Subcutaneous abdominal adipose tissue (tissue), 5 donors: ENCODE measurements around the gene MAPK8IP2.

Source experiments
- H3K27ac ChIP-seq: one replicate; pipeline ENCODE4 v1.7.0; 2013; ENCODE audit warnings: low read depth, mild to moderate bottlenecking, inconsistent platforms, low read length, moderate library complexity
- H3K27me3 ChIP-seq, 5 donors: one replicate each; pipeline ENCODE4 v1.7.0; 2013; ENCODE audit warnings: low read length in 5 of 5, inconsistent platforms in 1 of 5; ENCODE audit not compliant: control insufficient read depth in 5 of 5, insufficient read depth in 4 of 5
- H3K36me3 ChIP-seq, 5 donors: one replicate each; pipeline ENCODE4 v1.7.0; 2013; ENCODE audit warnings: low read length in 5 of 5; ENCODE audit not compliant: control insufficient read depth in 5 of 5, insufficient read depth in 5 of 5
- H3K4me1 ChIP-seq, 5 donors: one replicate each; pipeline ENCODE4 v1.7.0; 2013; ENCODE audit warnings: low read length in 5 of 5, mild to moderate bottlenecking in 3 of 5, moderate library complexity in 1 of 5; ENCODE audit not compliant: control insufficient read depth in 5 of 5, insufficient read depth in 5 of 5
- H3K4me3 ChIP-seq, 5 donors: one replicate each; pipeline ENCODE4 v1.7.0; 2013; ENCODE audit warnings: low read length in 5 of 5, low read depth in 1 of 5
- H3K9ac ChIP-seq, 5 donors: one replicate each; pipeline ENCODE4 v1.7.0; 2013; ENCODE audit warnings: low read length in 5 of 5, mild to moderate bottlenecking in 4 of 5, moderate library complexity in 3 of 5
- H3K9me3 ChIP-seq, 5 donors: one replicate each; pipeline ENCODE4 v1.7.0; 2013; ENCODE audit warnings: low read length in 5 of 5; ENCODE audit not compliant: control insufficient read depth in 5 of 5
- donor health status: healthy.
- donor health status: healthy.
- donor health status: healthy.
- donor health status: healthy.
- donor health status: healthy.

The MAPK8IP2 gene

DNA sequence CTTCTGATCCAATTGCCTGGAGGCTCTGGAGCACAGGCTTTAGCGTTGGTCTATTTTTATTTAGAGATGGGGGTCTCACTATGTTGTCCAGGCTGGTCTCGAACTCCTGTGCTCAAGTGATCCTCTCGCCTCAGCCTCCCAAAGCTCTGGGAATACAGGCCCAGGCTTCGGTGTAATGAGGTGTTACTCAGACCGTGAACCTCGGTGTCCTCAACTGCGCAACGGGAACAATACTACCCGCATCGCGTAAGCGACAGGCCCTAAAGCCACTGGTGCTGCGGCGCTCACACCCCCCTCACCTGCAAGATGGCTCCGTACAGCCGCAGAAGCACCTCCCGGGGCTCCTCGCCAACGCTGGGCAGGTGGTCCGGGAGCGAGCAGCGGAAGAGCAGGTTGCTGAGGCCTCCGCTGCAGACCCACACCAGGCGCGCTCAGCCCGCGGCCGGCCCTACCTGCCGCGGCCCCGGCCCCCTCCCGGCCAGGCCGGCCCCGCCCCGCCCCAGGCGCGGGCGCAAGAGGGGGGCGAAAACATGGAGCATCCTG lies 18.6 kb upstream of the MAPK8IP2 start:
- Histone ChIP-seq H3K4me1 (peaks cover 10 to 51% (median 38%) of the 10 kb centered on the region in 5 donors), H3K27ac (peak overlapping the region; percentile 94), H3K9ac (peak overlapping the region; percentile 56 to 96 (median 91))

DNA sequence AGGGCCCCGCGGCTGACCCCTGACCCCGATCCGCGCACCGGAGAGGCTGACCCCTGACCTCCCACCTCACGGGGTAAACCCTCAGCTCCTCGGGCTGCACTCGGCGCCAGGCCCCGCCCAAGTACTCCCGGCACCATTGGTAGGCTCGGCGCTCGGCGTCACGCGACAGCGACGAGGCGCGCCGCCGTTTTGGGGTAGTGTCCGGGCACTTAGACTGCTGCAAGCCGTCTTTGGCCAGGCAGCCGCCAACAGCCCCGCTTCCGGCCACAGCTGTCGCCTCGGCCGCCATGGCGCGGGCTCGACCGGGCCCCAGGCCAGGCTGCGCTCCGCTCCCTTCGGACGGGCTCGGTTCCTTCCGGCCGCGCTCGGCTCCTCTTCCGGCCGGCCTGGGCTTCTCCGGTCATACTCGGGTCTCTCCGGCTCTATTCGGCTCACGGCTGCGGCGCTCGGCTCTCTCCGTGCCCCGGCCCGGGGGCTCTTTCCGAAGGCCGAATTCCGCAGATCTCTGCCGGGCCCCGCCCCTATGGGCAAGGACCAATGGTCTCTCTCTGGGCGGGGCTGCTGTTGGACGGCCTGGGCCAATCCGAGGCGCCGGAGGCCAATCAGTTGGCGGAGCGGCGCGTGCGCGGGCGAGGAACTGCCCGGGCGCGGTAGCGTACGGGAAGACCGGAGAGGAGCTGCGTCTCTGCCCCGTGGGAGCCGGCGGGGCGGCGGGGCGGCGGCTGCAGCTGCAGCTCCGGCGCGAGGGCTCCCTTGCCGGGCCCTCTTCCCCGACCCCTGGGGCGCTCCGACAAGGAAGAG lies 17.9 kb upstream of the MAPK8IP2 start, which contains the start of gene CHKB:
Gene CHKB (minus strand): TSS at position 357 of the 801 bp plus-strand sequence. CDS start 68 bp downstream, at position 289.
- Histone ChIP-seq H3K4me3 (peak within 1 kb of the TSS; percentile 79 to 87 (median 84)), H3K36me3 (peaks cover 0 to 22% (median 7%) of the 10 kb centered on the region in 5 donors), H3K27ac (peak within 1 kb of the TSS; percentile 94), H3K4me1 (peaks cover 10 to 46% (median 38%) of the 10 kb centered on the region in 5 donors), H3K9ac (peak within 1 kb of the TSS; percentile 56 to 96 (median 91)), H3K9me3 (no peaks in the 10 kb centered on the region), H3K27me3 (no peaks in the 10 kb centered on the region)

More for the DNA sequence above, 18.6 kb upstream of the MAPK8IP2 start:
- no peaks in the 10 kb centered on the region for H3K9me3 ChIP-seq
- H3K4me3 ChIP-seq = peak overlapping the region; percentile 75 to 84 (median 80)
- H3K27me3 ChIP-seq = no peaks in the 10 kb centered on the region
- H3K36me3 ChIP-seq = peaks cover 0 to 22% (median 7%) of the 10 kb centered on the region in 5 donors

DNA sequence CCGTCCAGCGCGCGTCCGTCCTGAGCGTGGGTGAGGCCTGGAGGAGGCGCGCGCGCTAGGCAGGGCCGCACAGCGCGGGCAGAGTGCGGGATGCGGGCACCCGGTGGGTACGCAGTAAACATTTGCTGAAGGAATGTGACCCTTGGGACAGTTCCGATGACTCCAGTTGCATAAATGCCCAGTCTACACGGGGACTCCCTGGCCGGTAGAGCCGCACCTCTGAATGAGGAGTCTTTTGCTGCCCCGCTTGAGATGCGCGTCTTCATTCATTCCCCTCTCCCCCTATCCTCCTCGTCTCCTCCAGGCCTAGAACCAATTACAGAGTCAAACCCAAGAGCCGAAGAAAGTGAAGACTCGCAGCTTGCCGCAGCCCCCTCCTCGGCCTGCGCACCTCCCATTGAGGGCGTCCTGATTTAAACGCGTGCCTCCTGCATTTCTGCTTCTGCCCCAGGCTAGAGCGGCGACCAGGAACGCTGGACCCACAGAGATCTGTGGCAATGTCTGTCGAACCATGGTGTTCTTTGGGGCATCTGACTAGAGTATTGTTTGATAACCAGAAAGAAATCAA lies 17.2 kb upstream of the MAPK8IP2 start:
- Histone ChIP-seq H3K4me1 (peaks cover 10 to 41% (median 34%) of the 10 kb centered on the region in 5 donors), H3K27ac (peak overlapping the region; percentile 94), H3K4me3 (peak overlapping the region; percentile 77 to 87 (median 84)), H3K27me3 (no peaks in the 10 kb centered on the region), H3K9ac (peak overlapping the region; percentile 11 to 90 (median 81)), H3K36me3 (peaks cover 0 to 22% (median 7%) of the 10 kb centered on the region in 5 donors), H3K9me3 (no peaks in the 10 kb centered on the region)

DNA sequence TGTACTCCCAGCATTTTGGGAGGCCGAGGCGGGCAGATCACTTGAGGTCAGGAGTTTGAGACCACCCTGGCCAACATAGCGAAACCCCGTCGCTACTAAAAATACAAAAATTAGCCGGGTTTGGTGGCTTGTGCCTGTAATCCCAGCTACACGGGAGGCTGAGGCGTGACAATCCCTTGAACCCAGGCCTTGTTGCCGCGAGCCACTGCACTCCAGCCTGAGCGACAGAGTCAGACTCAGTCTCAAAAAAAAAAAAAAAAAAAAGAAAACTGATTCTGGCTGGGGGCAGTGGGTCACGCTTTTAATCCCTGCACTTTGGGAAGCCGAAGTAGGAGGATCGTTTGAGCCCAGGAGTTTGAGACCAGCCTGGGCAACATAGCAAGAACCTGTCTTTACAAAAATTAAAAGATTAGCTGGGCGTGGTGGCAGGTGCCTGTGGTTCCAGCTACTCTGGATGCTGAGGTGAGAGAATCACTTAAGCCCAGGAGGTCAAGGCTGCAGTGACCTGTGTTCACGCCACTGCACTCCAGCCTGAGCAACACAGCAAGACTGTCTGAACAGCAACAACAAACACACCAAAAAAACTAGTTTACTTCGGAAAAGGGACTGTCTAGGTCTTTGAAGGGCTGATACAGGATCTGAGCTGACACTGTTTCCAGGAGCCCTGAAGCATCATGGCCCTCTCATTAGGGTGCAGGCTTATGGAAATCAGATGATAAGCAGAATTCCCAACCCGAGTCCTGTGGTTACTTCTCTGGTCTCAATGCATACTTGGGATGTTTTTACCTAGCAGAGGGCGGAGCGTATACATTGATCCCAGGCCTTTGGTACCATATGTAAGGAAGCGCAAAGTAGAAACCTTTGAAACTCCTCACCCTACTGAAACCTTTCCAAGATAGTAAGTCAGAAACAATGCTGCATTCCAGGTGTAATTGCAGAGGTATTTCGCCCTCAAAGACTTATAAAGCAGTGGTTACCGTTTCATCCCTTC lies 16.2 kb upstream of the MAPK8IP2 start:
- Histone ChIP-seq H3K27ac (no peak overlapping the region), H3K9me3 (no peaks in the 10 kb centered on the region), H3K36me3 (peaks cover 0 to 12% (median 7%) of the 10 kb centered on the region in 5 donors), H3K4me1 (peaks cover 7 to 31% (median 24%) of the 10 kb centered on the region in 5 donors), H3K9ac (peak overlapping the region in 1 of 5 donors; percentile 90), H3K4me3 (no peak overlapping the region), H3K27me3 (no peaks in the 10 kb centered on the region)

DNA sequence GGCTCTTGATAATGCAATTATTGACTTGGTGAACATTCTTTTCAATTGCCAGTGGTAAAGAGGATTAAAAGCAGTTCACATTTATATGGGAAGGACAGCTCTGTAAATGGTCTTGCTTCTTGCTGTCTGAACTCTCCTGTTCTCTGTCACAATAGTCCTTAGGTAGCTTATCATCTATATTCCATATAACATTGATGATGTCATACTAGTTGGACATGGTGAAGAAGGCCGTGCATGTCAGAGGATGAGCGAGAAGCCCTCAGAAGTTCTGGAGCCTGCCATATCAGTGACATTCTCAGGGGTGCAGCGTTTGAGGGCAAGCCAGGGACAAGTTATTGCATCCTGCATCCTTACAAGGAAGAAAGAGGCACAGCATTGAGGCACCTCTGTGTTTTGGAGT lies 15.4 kb upstream of the MAPK8IP2 start:
- no peak overlapping the region for H3K9ac ChIP-seq
- H3K4me3 ChIP-seq = no peak overlapping the region
- no peak overlapping the region for H3K27ac ChIP-seq
- no peaks in the 10 kb centered on the region for H3K9me3 ChIP-seq
- peaks cover 0 to 6% (median 3%) of the 10 kb centered on the region in 5 donors for H3K36me3 ChIP-seq
- no peaks in the 10 kb centered on the region for H3K27me3 ChIP-seq
- H3K4me1 ChIP-seq = peaks cover 6 to 23% (median 20%) of the 10 kb centered on the region in 5 donors

DNA sequence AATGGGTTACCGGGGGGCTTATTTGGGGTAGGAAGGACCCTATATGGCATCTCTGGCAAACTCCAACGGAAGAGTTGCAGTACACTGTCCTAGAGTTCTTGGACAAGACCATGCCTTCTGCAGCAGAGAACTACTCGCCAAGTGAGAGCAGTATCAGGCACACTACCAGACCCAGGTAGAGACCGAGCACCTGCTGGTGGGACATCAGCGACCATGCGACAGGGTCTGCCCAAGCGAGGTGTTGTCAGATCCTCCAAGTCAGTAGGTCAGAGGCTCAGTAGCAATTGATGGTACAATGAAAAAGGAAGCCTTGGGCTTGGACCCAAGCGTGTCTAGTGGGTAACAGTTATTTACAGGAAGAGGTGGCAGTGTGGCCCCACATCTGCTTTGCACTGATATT lies 14.8 kb upstream of the MAPK8IP2 start:
- Histone ChIP-seq H3K9ac (no peak overlapping the region), H3K27me3 (no peaks in the 10 kb centered on the region), H3K36me3 (peaks cover 0 to 4% (median 2%) of the 10 kb centered on the region in 5 donors), H3K9me3 (no peaks in the 10 kb centered on the region), H3K4me1 (peaks cover 6 to 20% (median 20%) of the 10 kb centered on the region in 5 donors), H3K4me3 (no peak overlapping the region), H3K27ac (no peak overlapping the region)

DNA sequence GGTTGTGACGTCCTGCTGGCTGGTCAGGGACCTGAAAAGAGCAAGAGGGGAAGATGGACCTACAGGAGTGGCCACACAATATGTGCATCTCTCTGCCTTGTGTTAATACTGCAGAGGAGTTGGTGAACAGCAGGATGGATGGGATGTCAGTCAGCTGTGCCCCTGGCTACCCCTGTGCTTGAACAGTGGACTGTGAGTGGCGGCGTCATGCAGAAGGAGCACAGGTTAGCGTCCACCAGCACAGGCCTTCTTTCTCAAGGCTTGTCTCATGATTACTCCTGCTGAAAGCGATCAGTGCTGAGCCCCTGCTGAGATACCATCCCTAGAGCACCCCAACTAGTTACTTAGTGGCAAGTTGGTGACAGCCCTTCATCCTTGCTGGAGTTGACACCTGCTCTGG lies 14.2 kb upstream of the MAPK8IP2 start:
- Histone ChIP-seq H3K27me3 (no peaks in the 10 kb centered on the region), H3K9me3 (no peaks in the 10 kb centered on the region), H3K9ac (no peak overlapping the region), H3K27ac (no peak overlapping the region), H3K4me3 (no peak overlapping the region), H3K4me1 (peaks cover 6 to 16% (median 16%) of the 10 kb centered on the region in 5 donors), H3K36me3 (no peaks in the 10 kb centered on the region)

DNA sequence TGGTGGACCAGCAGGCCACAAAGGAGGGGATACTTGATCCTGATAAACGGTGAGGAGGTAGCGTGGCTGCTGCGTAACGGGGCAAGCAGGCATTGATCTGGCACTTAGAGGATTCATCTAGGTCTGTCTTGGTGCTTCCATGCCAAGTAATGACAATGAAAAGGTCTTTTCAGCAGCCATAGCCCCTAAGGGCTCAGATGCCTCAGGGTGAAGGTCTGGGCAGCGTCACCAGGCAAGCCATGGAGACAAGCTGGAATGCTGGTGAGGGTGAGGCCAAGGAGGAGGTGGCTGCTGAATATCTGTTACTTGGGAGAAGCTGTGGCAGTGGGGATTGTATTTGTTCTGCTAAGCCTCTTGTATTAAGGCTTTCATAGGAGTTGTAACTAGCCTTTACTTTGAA lies 13.2 kb upstream of the MAPK8IP2 start:
- peaks cover 4 to 8% (median 8%) of the 10 kb centered on the region in 5 donors for H3K4me1 ChIP-seq
- H3K27ac ChIP-seq = no peak overlapping the region
- no peaks in the 10 kb centered on the region for H3K36me3 ChIP-seq
- no peaks in the 10 kb centered on the region for H3K9me3 ChIP-seq
- no peak overlapping the region for H3K4me3 ChIP-seq
- H3K9ac ChIP-seq = no peak overlapping the region
- H3K27me3 ChIP-seq = no peaks in the 10 kb centered on the region

DNA sequence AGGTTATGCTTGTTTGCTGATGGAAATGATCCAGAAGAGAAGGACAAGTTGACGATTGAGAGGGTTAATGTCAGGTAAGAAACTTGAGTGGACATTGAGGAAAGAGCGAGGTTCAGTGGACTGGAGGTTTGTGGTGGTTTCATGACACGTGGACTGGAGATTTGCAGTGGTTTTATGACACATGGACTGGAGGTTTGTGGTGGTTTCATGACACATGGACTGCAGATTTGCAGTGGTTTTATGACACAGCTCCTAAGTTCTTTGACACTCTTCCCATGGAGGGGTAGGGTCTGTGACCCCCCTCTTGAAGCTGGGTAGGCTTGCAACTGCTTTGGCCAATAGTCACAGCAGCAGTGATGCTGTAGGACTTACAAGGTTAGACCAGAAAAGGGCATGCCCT lies 5.4 kb upstream of the MAPK8IP2 start:
- H3K9ac ChIP-seq = no peak overlapping the region
- peaks cover 0 to 5% (median 4%) of the 10 kb centered on the region in 5 donors for H3K27me3 ChIP-seq
- H3K4me3 ChIP-seq = no peak overlapping the region

More for the DNA sequence above, 5.4 kb upstream of the MAPK8IP2 start:
- peaks cover 0 to 4% (median 3%) of the 10 kb centered on the region in 5 donors for H3K4me1 ChIP-seq
- no peak overlapping the region for H3K27ac ChIP-seq
- no peaks in the 10 kb centered on the region for H3K9me3 ChIP-seq
- H3K36me3 ChIP-seq = peaks cover 0 to 3% (median 0%) of the 10 kb centered on the region in 5 donors
